Neural progenitor cell (in vitro differentiated cells): ENCODE measurements around the gene NCOA1. TPM values are rescaled to one million over a fixed set of nuclear protein-coding genes. Genes with fewer than 3 reads are reported as not detected.

ENCODE experiments used
- DNase-seq: peaks from one replicate; pipeline ENCODE4 v3.0.0-alpha.2; 2016; ENCODE audit warnings: low spot score
- H2AFZ ChIP-seq: fragments of 200-600 bp; sonication (generic); replicated peaks from 2 replicates; pipeline ENCODE4 v1.6.1; 2016; ENCODE audit warnings: antibody characterized with exemption
- H3F3A ChIP-seq: fragments of 200-600 bp; sonication (generic); 2 replicates; pipeline ENCODE4 v1.6.1; 2016; ENCODE audit warnings: antibody characterized with exemption, low read depth
- H3K27ac ChIP-seq: fragments of 200-600 bp; sonication (generic); 2 replicates; pipeline ENCODE4 v1.5.1; 2016; ENCODE audit warnings: mild to moderate bottlenecking
- H3K27me3 ChIP-seq: fragments of 200-600 bp; sonication (generic); 2 replicates; pipeline ENCODE4 v1.6.1; 2016; ENCODE audit warnings: mild to moderate bottlenecking, moderate library complexity
- H3K36me3 ChIP-seq: fragments of 200-600 bp; sonication (generic); 2 replicates; pipeline ENCODE4 v1.5.1; 2016
- H3K4me1 ChIP-seq: fragments of 200-600 bp; sonication (generic); 2 replicates; pipeline ENCODE4 v1.6.1; 2016; ENCODE audit warnings: mixed run types
- H3K4me2 ChIP-seq: fragments of 200-600 bp; sonication (generic); 2 replicates; pipeline ENCODE4 v1.6.1; 2016
- H3K4me3 ChIP-seq: fragments of 200-600 bp; sonication (generic); 2 replicates; pipeline ENCODE4 v1.5.1; 2016
- H3K79me2 ChIP-seq: fragments of 200-600 bp; sonication (generic); 2 replicates; pipeline ENCODE4 v1.6.1; 2016; ENCODE audit warnings: low read depth
- H3K9ac ChIP-seq: fragments of 200-600 bp; sonication (generic); 2 replicates; pipeline ENCODE4 v1.6.1; 2016
- H3K9me3 ChIP-seq: fragments of 200-600 bp; sonication (generic); 2 replicates; pipeline ENCODE4 v1.5.1; 2016; ENCODE audit warnings: low read depth
- H4K20me1 ChIP-seq: fragments of 200-600 bp; sonication (generic); 2 replicates; pipeline ENCODE4 v1.6.1; 2016; ENCODE audit warnings: low read depth
- H3K27ac Mint-ChIP-seq: 3 replicates; pipeline ENCODE4 v1.8.0; 2021; ENCODE audit warnings: mixed read lengths
- H3K27me3 Mint-ChIP-seq: 2 replicates; pipeline ENCODE4 v1.8.0; 2022; ENCODE audit warnings: low read depth, mild to moderate bottlenecking, inconsistent platforms, moderate library complexity, mixed read lengths; ENCODE audit not compliant: insufficient read depth
- H3K36me3 Mint-ChIP-seq: 3 replicates; pipeline ENCODE4 v1.8.0; 2021; ENCODE audit warnings: mixed read lengths
- H3K4me1 Mint-ChIP-seq: 3 replicates; pipeline ENCODE4 v1.8.0; 2021; ENCODE audit warnings: mixed read lengths
- H3K4me3 Mint-ChIP-seq: 3 replicates; pipeline ENCODE4 v1.8.0; 2021; ENCODE audit warnings: mild to moderate bottlenecking, moderate library complexity, mixed read lengths
- H3K9me3 Mint-ChIP-seq: 3 replicates; pipeline ENCODE4 v1.8.0; 2020; ENCODE audit warnings: mixed read lengths
- EZH2 ChIP-seq: fragments of 200-600 bp; sonication (generic); IDR thresholded peaks from 2 replicates; pipeline ENCODE4 v1.6.1; 2017; ENCODE audit warnings: antibody characterized with exemption, mild to moderate bottlenecking, moderate library complexity
- EZH2phosphoT487 ChIP-seq: fragments of 200-600 bp; sonication (generic); IDR thresholded peaks from 2 replicates; pipeline ENCODE4 v1.6.1; 2017; ENCODE audit warnings: antibody characterized with exemption
- total RNA-seq: library from RNA; depleted of rRNA; stranded (reverse); fragments of >200 nt; gene quantifications from 2 replicates; pipeline ENCODE4 v1.2.3, GENCODE V29; 2015; ENCODE audit warnings: low replicate concordance
- TF ChIP-seq, protein P1 (sequence below): fragments of 200-600 bp; sonication (generic); IDR thresholded peaks from 2 replicates; pipeline ENCODE4 v1.5.1; 2017; ENCODE audit warnings: antibody characterized with exemption, mild to moderate bottlenecking

The NCOA1 gene
- total RNA-seq, 1 donor from 2014 or later: 29.3 TPM

DNA sequence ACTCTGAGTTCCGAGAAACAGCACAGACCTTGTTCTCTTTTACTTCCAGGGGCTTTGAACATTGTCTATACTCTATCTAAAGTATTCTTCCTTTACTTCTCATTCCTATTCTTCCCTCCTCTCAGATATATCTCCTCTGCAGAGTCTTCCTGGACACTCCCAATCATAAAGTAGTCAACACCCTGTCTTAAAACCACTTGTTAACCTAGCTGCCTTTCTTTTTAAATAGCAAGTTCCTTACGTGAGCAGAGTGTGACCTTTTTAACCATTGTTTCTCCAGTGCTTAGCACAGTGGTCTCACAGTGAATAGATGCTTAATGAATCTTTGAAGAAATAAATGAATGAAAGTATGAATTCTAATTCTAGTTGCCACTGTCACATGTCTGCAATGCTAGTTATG, 254.8 kb downstream of the NCOA1 start:
- Histone ChIP-seq H3K9ac (no peak overlapping the region), H3K27ac (no peak overlapping the region), H3K9me3 (no peaks in the 10 kb centered on the region), H3K4me3 (no peak overlapping the region), H3K36me3 (no peaks in the 10 kb centered on the region), H3K4me2 (no peak overlapping the region), H3K4me1 (peaks cover 7% of the 10 kb centered on the region), H2AFZ (no peak overlapping the region), H3K27me3 (no peaks in the 10 kb centered on the region), H3K79me2 (no peaks in the 10 kb centered on the region), H4K20me1 (no peaks in the 10 kb centered on the region), H3F3A (no peaks in the 10 kb centered on the region)
- TF ChIP-seq EZH2phosphoT487 (no peak), EZH2 (no peak)
- TF ChIP-seq, protein P1, sequence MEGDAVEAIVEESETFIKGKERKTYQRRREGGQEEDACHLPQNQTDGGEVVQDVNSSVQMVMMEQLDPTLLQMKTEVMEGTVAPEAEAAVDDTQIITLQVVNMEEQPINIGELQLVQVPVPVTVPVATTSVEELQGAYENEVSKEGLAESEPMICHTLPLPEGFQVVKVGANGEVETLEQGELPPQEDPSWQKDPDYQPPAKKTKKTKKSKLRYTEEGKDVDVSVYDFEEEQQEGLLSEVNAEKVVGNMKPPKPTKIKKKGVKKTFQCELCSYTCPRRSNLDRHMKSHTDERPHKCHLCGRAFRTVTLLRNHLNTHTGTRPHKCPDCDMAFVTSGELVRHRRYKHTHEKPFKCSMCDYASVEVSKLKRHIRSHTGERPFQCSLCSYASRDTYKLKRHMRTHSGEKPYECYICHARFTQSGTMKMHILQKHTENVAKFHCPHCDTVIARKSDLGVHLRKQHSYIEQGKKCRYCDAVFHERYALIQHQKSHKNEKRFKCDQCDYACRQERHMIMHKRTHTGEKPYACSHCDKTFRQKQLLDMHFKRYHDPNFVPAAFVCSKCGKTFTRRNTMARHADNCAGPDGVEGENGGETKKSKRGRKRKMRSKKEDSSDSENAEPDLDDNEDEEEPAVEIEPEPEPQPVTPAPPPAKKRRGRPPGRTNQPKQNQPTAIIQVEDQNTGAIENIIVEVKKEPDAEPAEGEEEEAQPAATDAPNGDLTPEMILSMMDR: no peak
- Mint-ChIP-seq H3K4me3 (no peak overlapping the region), H3K4me1 (peaks cover 4% of the 10 kb centered on the region), H3K9me3 (no peaks in the 10 kb centered on the region), H3K27me3 (peaks cover 2% of the 10 kb centered on the region), H3K27ac (no peak overlapping the region), H3K36me3 (peaks cover 12% of the 10 kb centered on the region)
- DNase-seq: no peak

DNA sequence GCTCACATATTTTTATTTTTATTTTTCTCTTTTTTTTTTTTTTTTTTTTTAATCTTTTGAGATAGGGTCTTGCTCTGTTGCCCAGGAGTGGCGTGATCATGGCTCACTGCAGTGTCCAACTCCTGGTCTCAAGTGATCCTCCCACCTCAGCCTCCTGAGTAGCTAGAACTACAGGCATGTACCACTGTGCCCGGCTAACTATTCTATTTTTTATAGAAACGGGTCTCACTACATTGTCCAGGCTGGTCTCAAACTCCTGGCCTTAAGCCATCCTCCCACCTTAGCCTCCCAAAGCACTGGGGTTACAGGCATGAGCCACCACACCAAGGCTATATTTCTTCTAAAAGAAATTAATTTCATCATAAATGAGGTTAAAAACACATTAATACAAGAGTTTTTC, 256.2 kb downstream of the NCOA1 start:
- Histone ChIP-seq H3K4me3 (no peak overlapping the region), H3F3A (no peaks in the 10 kb centered on the region), H4K20me1 (no peaks in the 10 kb centered on the region), H3K9ac (no peak overlapping the region), H2AFZ (no peak overlapping the region), H3K4me2 (no peak overlapping the region), H3K36me3 (no peaks in the 10 kb centered on the region), H3K27me3 (no peaks in the 10 kb centered on the region), H3K27ac (no peak overlapping the region), H3K79me2 (no peaks in the 10 kb centered on the region), H3K9me3 (no peaks in the 10 kb centered on the region), H3K4me1 (peaks cover 7% of the 10 kb centered on the region)
- H3K27me3 Mint-ChIP-seq: peaks cover 2% of the 10 kb centered on the region
- no peaks in the 10 kb centered on the region for H3K9me3 Mint-ChIP-seq
- H3K4me1 Mint-ChIP-seq: peaks cover 4% of the 10 kb centered on the region
- H3K27ac Mint-ChIP-seq: no peak overlapping the region
- no peak for DNase-seq
- TF ChIP-seq EZH2phosphoT487 (no peak), EZH2 (no peak)
- TF ChIP-seq, protein P1: no peak
- no peak overlapping the region for H3K4me3 Mint-ChIP-seq
- peaks cover 9% of the 10 kb centered on the region for H3K36me3 Mint-ChIP-seq

GRCh38 chr2:24749069-24749691, 258.1 kb downstream of the NCOA1 start:
- Histone ChIP-seq H2AFZ (no peak overlapping the region), H3F3A (no peaks in the 10 kb centered on the region), H3K27me3 (no peaks in the 10 kb centered on the region), H3K9ac (no peak overlapping the region), H3K4me3 (no peak overlapping the region), H3K36me3 (no peaks in the 10 kb centered on the region), H3K4me1 (peaks cover 7% of the 10 kb centered on the region), H3K27ac (no peak overlapping the region), H3K9me3 (no peaks in the 10 kb centered on the region), H4K20me1 (no peaks in the 10 kb centered on the region), H3K79me2 (no peaks in the 10 kb centered on the region), H3K4me2 (no peak overlapping the region)
- Mint-ChIP-seq H3K27ac (no peak overlapping the region), H3K36me3 (peaks cover 9% of the 10 kb centered on the region), H3K4me3 (no peak overlapping the region), H3K4me1 (peaks cover under 1% of the 10 kb centered on the region), H3K9me3 (no peaks in the 10 kb centered on the region), H3K27me3 (peaks cover 2% of the 10 kb centered on the region)
- peak; percentile 56 for DNase-seq
- TF ChIP-seq, protein P1: peak; percentile 24
- no peak for TF ChIP-seq EZH2phosphoT487
